GM12878 (cell line): ENCODE data around the gene ANKRD13A. TPM values are rescaled to one million over a fixed set of nuclear protein-coding genes. Genes with fewer than 3 reads are reported as not detected.

Source experiments
- ATAC-seq: fragments of 200-7000 bp; cut with Tn5 transposase; 3 replicates; pipeline ENCODE4 v1.9.1; 2020; ENCODE audit warnings: mild to moderate bottlenecking, moderate library complexity
- BruUV-seq: library from RNA; stranded (reverse); fragments of 400-500 nt; replicated peaks from 2 replicates; lab custom pipeline; 2021; lab: Mats Ljungman, UMichigan
- CTCF ChIA-PET: fragments of 300-600 bp; sonication (Branson Sonifier 250); formaldehyde crosslinking; extraction: SDS; loops from one replicate; lab custom pipeline; 2021; ENCODE audit warnings: inconsistent platforms; lab: Yijun Ruan, JAX
- POLR2A ChIA-PET: fragments of 350-600 bp; formaldehyde crosslinking; extraction: SDS; loops from one replicate; lab custom pipeline; 2021; ENCODE audit warnings: inconsistent platforms; lab: Charles Lee
- RAD21 ChIA-PET: fragments of 300-600 bp; sonication (Branson Sonifier 250); formaldehyde crosslinking; loops from one replicate; lab custom pipeline; 2023; ENCODE audit warnings: antibody characterized with exemption; ENCODE audit not compliant: unreplicated experiment; lab: Charles Lee
- SMC1A ChIA-PET: fragments of 300-600 bp; sonication (Branson Sonifier 250); formaldehyde crosslinking; loops from one replicate; lab custom pipeline; 2023; ENCODE audit not compliant: unreplicated experiment, uncharacterized antibody; lab: Charles Lee
- DNase-seq: peaks from one replicate; pipeline ENCODE4 v3.0.0-alpha.2; 2011; ENCODE audit warnings: low read depth, low spot score
- FAIRE-seq: peaks from 3 replicates; lab custom pipeline; 2011; peaks lifted over from hg19 to GRCh38; lab: Jason Lieb, UNC
- H2AFZ ChIP-seq: 2 replicates; pipeline ENCODE4 v1.6.0; 2011; ENCODE audit warnings: low read depth, low read length, control low read depth; ENCODE audit not compliant: control insufficient read depth
- H3K27ac ChIP-seq: 2 replicates; pipeline ENCODE4 v1.5.1; 2011; ENCODE audit warnings: control low read depth; ENCODE audit not compliant: control insufficient read depth, insufficient read depth
- H3K27me3 ChIP-seq, 2 experiments: replicated peaks in 1 of 2; 2 replicates each; pipeline versions ENCODE4 v1.6.0 to v1.6.1; 2011; ENCODE audit warnings: low read length in 1 of 2; ENCODE audit not compliant: control insufficient read depth in 2 of 2, insufficient read depth in 2 of 2
- H3K36me3 ChIP-seq, 2 experiments: 2 replicates each; pipeline ENCODE4 v1.5.1; 2011; ENCODE audit warnings: low read length in 1 of 2; ENCODE audit not compliant: control insufficient read depth in 2 of 2, insufficient read depth in 2 of 2
- H3K4me1 ChIP-seq: 2 replicates; pipeline ENCODE4 v1.6.1; 2011; ENCODE audit warnings: mild to moderate bottlenecking, low read length, moderate library complexity, mixed read lengths; ENCODE audit not compliant: control insufficient read depth, insufficient read depth
- H3K4me2 ChIP-seq: 2 replicates; pipeline ENCODE4 v1.6.0; 2011; ENCODE audit warnings: control low read depth; ENCODE audit not compliant: control insufficient read depth, insufficient read depth
- H3K4me3 ChIP-seq: fragments of 200-600 bp; sonication (generic); 2 replicates; pipeline ENCODE4 v1.5.1; 2016
- H3K79me2 ChIP-seq: 2 replicates; pipeline ENCODE4 v1.6.0; 2011; ENCODE audit warnings: low read length; ENCODE audit not compliant: control insufficient read depth, insufficient read depth
- H3K9ac ChIP-seq: 2 replicates; pipeline ENCODE4 v1.8.0; 2011; ENCODE audit warnings: low read length, control low read depth, mixed read lengths; ENCODE audit not compliant: control insufficient read depth, insufficient read depth
- H3K9me3 ChIP-seq: replicated peaks from 3 replicates; pipeline ENCODE4 v1.5.1; 2011; ENCODE audit warnings: mild to moderate bottlenecking, low read length; ENCODE audit not compliant: control insufficient read depth, insufficient read depth
- H4K20me1 ChIP-seq: 2 replicates; pipeline ENCODE4 v1.6.0; 2011; ENCODE audit not compliant: control insufficient read depth, insufficient read depth
- EED ChIP-seq: sonication (generic); IDR thresholded peaks from 2 replicates; pipeline ENCODE4 v1.6.1; 2016; ENCODE audit warnings: antibody characterized with exemption, low read depth
- FOXK2 ChIP-seq: fragments of 450-650 bp; IDR thresholded peaks from 2 replicates; pipeline ENCODE4 v1.6.1; 2017; ENCODE audit warnings: mild to moderate bottlenecking, moderate library complexity
- MTA2 ChIP-seq: fragments of 450-650 bp; IDR thresholded peaks from 2 replicates; pipeline ENCODE4 v1.6.1; 2016; ENCODE audit warnings: low read depth, mild to moderate bottlenecking, moderate library complexity
- PAX5 ChIP-seq: IDR thresholded peaks from 2 replicates; pipeline ENCODE4 v1.6.1; 2011; ENCODE audit warnings: low read depth, low read length, borderline replicate concordance
- RELA ChIP-seq: fragments of 450-650 bp; IDR thresholded peaks from 2 replicates; pipeline ENCODE4 v1.8.0; 2014; ENCODE audit warnings: borderline replicate concordance; ENCODE audit not compliant: partially characterized antibody
- WRNIP1 ChIP-seq: IDR thresholded peaks from 2 replicates; pipeline ENCODE4 v1.6.1; 2011; ENCODE audit warnings: low read depth, low read length, improper control_type of control experiment, borderline replicate concordance
- WGBS: methylation state at CpG from one replicate; pipeline ENCODE4 v1.1.6; 2016; ENCODE audit warnings: low lambda C conversion rate; ENCODE audit not compliant: insufficient replicate concordance, insufficient coverage; ENCODE audit errors: missing lambda C conversion rate; 5-methylcytosine and 5-hydroxymethylcytosine counted together
- in situ Hi-C: fragments of 300-500 bp; cut with MboI; formaldehyde crosslinking; loops from 9 replicates; pipeline ENCODE4 v1.14.3; 2018; ENCODE audit warnings: mixed read lengths
- intact Hi-C: fragments of 100-400 bp; cut with micrococcal nuclease; formaldehyde crosslinking; loops from one replicate; pipeline ENCODE4 v1.14.2; 2022; ENCODE audit not compliant: unreplicated experiment
- polyA plus RNA-seq, 11 experiments: library from polyadenylated mRNA; depleted of rRNA in 4 of 11; unstranded in 6 of 11; stranded (reverse) in 5 of 11; fragments of >200 nt; fragmentation: Nextera tagmentation in 4 of 11; fragmentation: Illumina TruSeq in 1 of 11; extraction: Ambion mirVana in 4 of 11; extraction: Trizol in 1 of 11; gene quantifications; 1 replicate in 1 of 11; 2 replicates in 10 of 11; pipeline versions ENCODE4 v1.2.1 to v1.2.3, GENCODE V29; 2011 to 2016; ENCODE audit warnings: inconsistent platforms in 2 of 11, missing spikeins in 2 of 11, low read depth in 1 of 11
- total RNA-seq, 4 experiments: library from RNA; depleted of rRNA in 3 of 4; stranded (reverse); fragments of >200 nt in 3 of 4; fragmentation: Illumina TruSeq in 1 of 4; extraction: Trizol in 1 of 4; gene quantifications; 2 replicates each; pipeline versions ENCODE4 v1.2.1 to v1.2.3, GENCODE V29; 2013 to 2021
- TF ChIP-seq, protein P1 (sequence below): fragments of 450-650 bp; IDR thresholded peaks from 2 replicates; pipeline ENCODE4 v1.6.1; 2017; ENCODE audit warnings: mild to moderate bottlenecking
- TF ChIP-seq, protein P2 (sequence below): fragments of 450-650 bp; IDR thresholded peaks from 2 replicates; pipeline ENCODE4 v1.6.1; 2017; ENCODE audit warnings: mild to moderate bottlenecking, low read depth, inconsistent platforms; ENCODE audit not compliant: poor library complexity, severe bottlenecking
- TF ChIP-seq, protein P3 (sequence below): IDR thresholded peaks from 2 replicates; pipeline ENCODE4 v1.6.1; 2011; ENCODE audit warnings: mild to moderate bottlenecking, low read depth, low read length, moderate library complexity; ENCODE audit not compliant: insufficient replicate concordance
- TF ChIP-seq, protein P4 (sequence below): fragments of 450-650 bp; formaldehyde crosslinking; IDR thresholded peaks from 2 replicates; pipeline ENCODE4 v1.5.0; 2022; ENCODE audit warnings: mild to moderate bottlenecking, missing genetic modification characterization
- TF ChIP-seq, protein P5 (sequence below): fragments of 150-350 bp; IDR thresholded peaks from 2 replicates; pipeline ENCODE4 v1.6.1; 2016; ENCODE audit warnings: low read depth, low read length

ANKRD13A gene
- total and polyA plus RNA-seq, 10 of the 15 experiments (the other 5 are each of a cell fraction or from before 2014, with no cell fraction given) = 10.2 to 93.4 (median 76.5) TPM

DNA sequence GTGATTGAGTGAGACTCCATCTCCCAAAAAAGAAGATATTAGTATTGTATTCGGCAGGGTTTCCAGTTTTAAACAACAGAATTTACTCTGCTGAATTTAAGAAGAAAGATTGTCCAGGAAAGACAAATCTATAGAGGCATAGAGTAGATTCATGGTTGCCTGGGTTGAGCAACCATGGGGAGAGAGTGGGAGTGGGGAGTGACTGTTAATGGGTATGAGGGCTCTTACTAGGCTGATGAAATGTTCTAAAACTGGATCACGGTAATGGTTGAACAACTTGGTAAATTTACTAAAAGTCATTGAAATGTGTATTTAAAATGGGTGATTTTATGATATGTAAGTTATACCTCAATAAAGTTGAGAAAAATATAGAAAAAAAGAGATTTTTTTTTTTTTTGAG is 63.0 kb downstream of the ANKRD13A start:
- CTCF ChIA-PET = interaction anchor here (0.6 kb wide), 1 partner anchor 12 kb away, joined by 3 read pairs; no protein-coding TSS in a partner anchor
- in situ Hi-C loops = no loop called here
- FAIRE-seq = no peak
- TF ChIP-seq, protein P1, sequence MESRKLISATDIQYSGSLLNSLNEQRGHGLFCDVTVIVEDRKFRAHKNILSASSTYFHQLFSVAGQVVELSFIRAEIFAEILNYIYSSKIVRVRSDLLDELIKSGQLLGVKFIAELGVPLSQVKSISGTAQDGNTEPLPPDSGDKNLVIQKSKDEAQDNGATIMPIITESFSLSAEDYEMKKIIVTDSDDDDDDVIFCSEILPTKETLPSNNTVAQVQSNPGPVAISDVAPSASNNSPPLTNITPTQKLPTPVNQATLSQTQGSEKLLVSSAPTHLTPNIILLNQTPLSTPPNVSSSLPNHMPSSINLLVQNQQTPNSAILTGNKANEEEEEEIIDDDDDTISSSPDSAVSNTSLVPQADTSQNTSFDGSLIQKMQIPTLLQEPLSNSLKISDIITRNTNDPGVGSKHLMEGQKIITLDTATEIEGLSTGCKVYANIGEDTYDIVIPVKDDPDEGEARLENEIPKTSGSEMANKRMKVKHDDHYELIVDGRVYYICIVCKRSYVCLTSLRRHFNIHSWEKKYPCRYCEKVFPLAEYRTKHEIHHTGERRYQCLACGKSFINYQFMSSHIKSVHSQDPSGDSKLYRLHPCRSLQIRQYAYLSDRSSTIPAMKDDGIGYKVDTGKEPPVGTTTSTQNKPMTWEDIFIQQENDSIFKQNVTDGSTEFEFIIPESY = no peak
- TF ChIP-seq WRNIP1 = no peak
- no peak for TF ChIP-seq FOXK2
- no peak for TF ChIP-seq RELA
- TF ChIP-seq, protein P2, sequence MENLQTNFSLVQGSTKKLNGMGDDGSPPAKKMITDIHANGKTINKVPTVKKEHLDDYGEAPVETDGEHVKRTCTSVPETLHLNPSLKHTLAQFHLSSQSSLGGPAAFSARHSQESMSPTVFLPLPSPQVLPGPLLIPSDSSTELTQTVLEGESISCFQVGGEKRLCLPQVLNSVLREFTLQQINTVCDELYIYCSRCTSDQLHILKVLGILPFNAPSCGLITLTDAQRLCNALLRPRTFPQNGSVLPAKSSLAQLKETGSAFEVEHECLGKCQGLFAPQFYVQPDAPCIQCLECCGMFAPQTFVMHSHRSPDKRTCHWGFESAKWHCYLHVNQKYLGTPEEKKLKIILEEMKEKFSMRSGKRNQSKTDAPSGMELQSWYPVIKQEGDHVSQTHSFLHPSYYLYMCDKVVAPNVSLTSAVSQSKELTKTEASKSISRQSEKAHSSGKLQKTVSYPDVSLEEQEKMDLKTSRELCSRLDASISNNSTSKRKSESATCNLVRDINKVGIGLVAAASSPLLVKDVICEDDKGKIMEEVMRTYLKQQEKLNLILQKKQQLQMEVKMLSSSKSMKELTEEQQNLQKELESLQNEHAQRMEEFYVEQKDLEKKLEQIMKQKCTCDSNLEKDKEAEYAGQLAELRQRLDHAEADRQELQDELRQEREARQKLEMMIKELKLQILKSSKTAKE = no peak
- TF ChIP-seq, protein P3, sequence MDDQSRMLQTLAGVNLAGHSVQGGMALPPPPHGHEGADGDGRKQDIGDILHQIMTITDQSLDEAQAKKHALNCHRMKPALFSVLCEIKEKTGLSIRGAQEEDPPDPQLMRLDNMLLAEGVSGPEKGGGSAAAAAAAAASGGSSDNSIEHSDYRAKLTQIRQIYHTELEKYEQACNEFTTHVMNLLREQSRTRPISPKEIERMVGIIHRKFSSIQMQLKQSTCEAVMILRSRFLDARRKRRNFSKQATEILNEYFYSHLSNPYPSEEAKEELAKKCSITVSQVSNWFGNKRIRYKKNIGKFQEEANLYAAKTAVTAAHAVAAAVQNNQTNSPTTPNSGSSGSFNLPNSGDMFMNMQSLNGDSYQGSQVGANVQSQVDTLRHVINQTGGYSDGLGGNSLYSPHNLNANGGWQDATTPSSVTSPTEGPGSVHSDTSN = no peak
- TF ChIP-seq MTA2 = no peak
- TF ChIP-seq, protein P4, sequence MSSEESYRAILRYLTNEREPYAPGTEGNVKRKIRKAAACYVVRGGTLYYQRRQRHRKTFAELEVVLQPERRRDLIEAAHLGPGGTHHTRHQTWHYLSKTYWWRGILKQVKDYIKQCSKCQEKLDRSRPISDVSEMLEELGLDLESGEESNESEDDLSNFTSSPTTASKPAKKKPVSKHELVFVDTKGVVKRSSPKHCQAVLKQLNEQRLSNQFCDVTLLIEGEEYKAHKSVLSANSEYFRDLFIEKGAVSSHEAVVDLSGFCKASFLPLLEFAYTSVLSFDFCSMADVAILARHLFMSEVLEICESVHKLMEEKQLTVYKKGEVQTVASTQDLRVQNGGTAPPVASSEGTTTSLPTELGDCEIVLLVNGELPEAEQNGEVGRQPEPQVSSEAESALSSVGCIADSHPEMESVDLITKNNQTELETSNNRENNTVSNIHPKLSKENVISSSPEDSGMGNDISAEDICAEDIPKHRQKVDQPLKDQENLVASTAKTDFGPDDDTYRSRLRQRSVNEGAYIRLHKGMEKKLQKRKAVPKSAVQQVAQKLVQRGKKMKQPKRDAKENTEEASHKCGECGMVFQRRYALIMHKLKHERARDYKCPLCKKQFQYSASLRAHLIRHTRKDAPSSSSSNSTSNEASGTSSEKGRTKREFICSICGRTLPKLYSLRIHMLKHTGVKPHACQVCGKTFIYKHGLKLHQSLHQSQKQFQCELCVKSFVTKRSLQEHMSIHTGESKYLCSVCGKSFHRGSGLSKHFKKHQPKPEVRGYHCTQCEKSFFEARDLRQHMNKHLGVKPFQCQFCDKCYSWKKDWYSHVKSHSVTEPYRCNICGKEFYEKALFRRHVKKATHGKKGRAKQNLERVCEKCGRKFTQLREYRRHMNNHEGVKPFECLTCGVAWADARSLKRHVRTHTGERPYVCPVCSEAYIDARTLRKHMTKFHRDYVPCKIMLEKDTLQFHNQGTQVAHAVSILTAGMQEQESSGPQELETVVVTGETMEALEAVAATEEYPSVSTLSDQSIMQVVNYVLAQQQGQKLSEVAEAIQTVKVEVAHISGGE (CRISPR knock-in tag) = no peak
- TF ChIP-seq EED = no peak
- TF ChIP-seq PAX5 = no peak
- TF ChIP-seq, protein P5, sequence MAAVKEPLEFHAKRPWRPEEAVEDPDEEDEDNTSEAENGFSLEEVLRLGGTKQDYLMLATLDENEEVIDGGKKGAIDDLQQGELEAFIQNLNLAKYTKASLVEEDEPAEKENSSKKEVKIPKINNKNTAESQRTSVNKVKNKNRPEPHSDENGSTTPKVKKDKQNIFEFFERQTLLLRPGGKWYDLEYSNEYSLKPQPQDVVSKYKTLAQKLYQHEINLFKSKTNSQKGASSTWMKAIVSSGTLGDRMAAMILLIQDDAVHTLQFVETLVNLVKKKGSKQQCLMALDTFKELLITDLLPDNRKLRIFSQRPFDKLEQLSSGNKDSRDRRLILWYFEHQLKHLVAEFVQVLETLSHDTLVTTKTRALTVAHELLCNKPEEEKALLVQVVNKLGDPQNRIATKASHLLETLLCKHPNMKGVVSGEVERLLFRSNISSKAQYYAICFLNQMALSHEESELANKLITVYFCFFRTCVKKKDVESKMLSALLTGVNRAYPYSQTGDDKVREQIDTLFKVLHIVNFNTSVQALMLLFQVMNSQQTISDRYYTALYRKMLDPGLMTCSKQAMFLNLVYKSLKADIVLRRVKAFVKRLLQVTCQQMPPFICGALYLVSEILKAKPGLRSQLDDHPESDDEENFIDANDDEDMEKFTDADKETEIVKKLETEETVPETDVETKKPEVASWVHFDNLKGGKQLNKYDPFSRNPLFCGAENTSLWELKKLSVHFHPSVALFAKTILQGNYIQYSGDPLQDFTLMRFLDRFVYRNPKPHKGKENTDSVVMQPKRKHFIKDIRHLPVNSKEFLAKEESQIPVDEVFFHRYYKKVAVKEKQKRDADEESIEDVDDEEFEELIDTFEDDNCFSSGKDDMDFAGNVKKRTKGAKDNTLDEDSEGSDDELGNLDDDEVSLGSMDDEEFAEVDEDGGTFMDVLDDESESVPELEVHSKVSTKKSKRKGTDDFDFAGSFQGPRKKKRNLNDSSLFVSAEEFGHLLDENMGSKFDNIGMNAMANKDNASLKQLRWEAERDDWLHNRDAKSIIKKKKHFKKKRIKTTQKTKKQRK = no peak

More for the DNA sequence above, 63.0 kb downstream of the ANKRD13A start:
- WGBS = 27% methylated on average over 2 of the region's 2 CpGs
- Histone ChIP-seq H3K79me2 (no peaks in the 10 kb centered on the region), H3K9me3 (no peaks in the 10 kb centered on the region; the same call in 2 of the 3 replicates), H3K27ac (no peak overlapping the region), H3K4me2 (no peak overlapping the region), H3K27me3 (no peaks in the 10 kb centered on the region), H3K4me3 (no peak overlapping the region), H3K36me3 (no peaks in the 10 kb centered on the region), H2AFZ (no peak overlapping the region), H3K4me1 (peaks cover 7% of the 10 kb centered on the region), H4K20me1 (no peaks in the 10 kb centered on the region), H3K9ac (no peak overlapping the region)
- no TSS peak for BruUV-seq
- SMC1A ChIA-PET = no interaction called here
- RAD21 ChIA-PET = no interaction called here
- DNase-seq (no peak), ATAC-seq (no peak)
- intact Hi-C loops = no loop called here
- POLR2A ChIA-PET = interaction anchor here (0.6 kb wide), 1 partner anchor 423 kb away, joined by 6 read pairs; no protein-coding TSS in a partner anchor
